ENCODE measurements around the gene SRRM3.

The SRRM3 gene

DNA sequence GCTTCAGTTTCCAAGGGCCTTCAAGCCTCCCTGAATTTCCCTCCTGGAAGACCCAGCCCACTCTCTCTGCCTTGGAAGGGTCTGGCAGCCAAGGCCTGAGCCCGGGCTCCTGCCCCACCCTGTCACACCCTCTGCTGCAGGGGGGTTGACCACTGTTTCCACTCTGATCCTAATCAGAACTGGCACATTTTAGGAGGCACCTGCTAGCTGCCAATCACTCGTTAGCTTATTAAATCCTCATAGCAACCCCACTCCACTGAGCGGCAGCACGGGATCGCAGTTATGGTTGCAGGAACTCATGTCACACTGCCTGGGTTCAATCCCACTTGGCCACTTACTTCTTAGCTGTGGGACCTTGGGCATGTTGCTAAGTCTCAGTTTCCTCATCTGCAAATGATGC is 113.7 kb downstream of the SRRM3 start:
- H2AFZ ChIP-seq (ENCODE audit: low read length): no peak overlapping the region
- H3K36me3 ChIP-seq (ENCODE audit: insufficient read depth, low read length): 0 out of 2 replicates have a peak, but pooled peaks cover 3% of the 10 kb centered on the region
- no peaks in the 10 kb centered on the region for H3K9me3 ChIP-seq (ENCODE audit: low read length)
- no peaks in the 10 kb centered on the region for H3K27me3 ChIP-seq (ENCODE audit: insufficient read depth, low read length)
- H4K20me1 ChIP-seq (ENCODE audit: insufficient read depth, low read length): no peaks in the 10 kb centered on the region
- H3K4me2 ChIP-seq (ENCODE audit: low read length): no peak overlapping the region
- TF ChIP-seq, protein P1, sequence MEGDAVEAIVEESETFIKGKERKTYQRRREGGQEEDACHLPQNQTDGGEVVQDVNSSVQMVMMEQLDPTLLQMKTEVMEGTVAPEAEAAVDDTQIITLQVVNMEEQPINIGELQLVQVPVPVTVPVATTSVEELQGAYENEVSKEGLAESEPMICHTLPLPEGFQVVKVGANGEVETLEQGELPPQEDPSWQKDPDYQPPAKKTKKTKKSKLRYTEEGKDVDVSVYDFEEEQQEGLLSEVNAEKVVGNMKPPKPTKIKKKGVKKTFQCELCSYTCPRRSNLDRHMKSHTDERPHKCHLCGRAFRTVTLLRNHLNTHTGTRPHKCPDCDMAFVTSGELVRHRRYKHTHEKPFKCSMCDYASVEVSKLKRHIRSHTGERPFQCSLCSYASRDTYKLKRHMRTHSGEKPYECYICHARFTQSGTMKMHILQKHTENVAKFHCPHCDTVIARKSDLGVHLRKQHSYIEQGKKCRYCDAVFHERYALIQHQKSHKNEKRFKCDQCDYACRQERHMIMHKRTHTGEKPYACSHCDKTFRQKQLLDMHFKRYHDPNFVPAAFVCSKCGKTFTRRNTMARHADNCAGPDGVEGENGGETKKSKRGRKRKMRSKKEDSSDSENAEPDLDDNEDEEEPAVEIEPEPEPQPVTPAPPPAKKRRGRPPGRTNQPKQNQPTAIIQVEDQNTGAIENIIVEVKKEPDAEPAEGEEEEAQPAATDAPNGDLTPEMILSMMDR (IDR thresholded peaks at IDR 0.05; ENCODE audit: low read length): peak; percentile 15; the same call in 1 of the 2 replicates
- no peak for TF ChIP-seq EZH2 (IDR thresholded peaks at IDR 0.05; ENCODE audit: borderline replicate concordance, low read length)
- H3K9me2 ChIP-seq (ENCODE audit: low read depth, low read length): no peaks in the 10 kb centered on the region
- 0 out of 2 replicates have a peak, but pooled peaks cover 11% of the 10 kb centered on the region for H3F3A ChIP-seq (ENCODE audit: insufficient read depth, low read length)
- no peak overlapping the region for H3K9ac ChIP-seq (ENCODE audit: low read length)
- H3K27ac ChIP-seq (ENCODE audit: low read depth, low read length, poor library complexity, severe bottlenecking): no peak overlapping the region
- no peak overlapping the region for H3K4me3 ChIP-seq (ENCODE audit: low read depth, low read length, poor library complexity, severe bottlenecking)
- peaks cover 27% of the 10 kb centered on the region for H3K4me1 ChIP-seq (ENCODE audit: insufficient read depth, low read length, severe bottlenecking)
- H3K79me2 ChIP-seq (ENCODE audit: insufficient read depth, low read length): no peaks in the 10 kb centered on the region

- Histone ChIP-seq H3F3A (ENCODE audit: insufficient read depth, low read length) (0 out of 2 replicates have a peak, but pooled peaks cover 11% of the 10 kb centered on the region), H3K4me1 (ENCODE audit: insufficient read depth, low read length, severe bottlenecking) (peaks cover 27% of the 10 kb centered on the region), H3K27me3 (ENCODE audit: insufficient read depth, low read length) (no peaks in the 10 kb centered on the region), H3K9ac (ENCODE audit: low read length) (peak overlapping the region; percentile 70), H3K9me2 (ENCODE audit: low read depth, low read length) (no peaks in the 10 kb centered on the region), H3K4me2 (ENCODE audit: low read length) (peak overlapping the region; percentile 83), H3K79me2 (ENCODE audit: insufficient read depth, low read length) (no peaks in the 10 kb centered on the region), H3K27ac (ENCODE audit: low read depth, low read length, poor library complexity, severe bottlenecking) (peak overlapping the region; percentile 57), H3K36me3 (ENCODE audit: insufficient read depth, low read length) (0 out of 2 replicates have a peak, but pooled peaks cover 3% of the 10 kb centered on the region), H4K20me1 (ENCODE audit: insufficient read depth, low read length) (no peaks in the 10 kb centered on the region), H3K9me3 (ENCODE audit: low read length) (no peaks in the 10 kb centered on the region), H3K4me3 (ENCODE audit: low read depth, low read length, poor library complexity, severe bottlenecking) (peak overlapping the region; percentile 65), H2AFZ (ENCODE audit: low read length) (peak overlapping the region; percentile 22; the same call in 1 of the 2 replicates)
- TF ChIP-seq, protein P1 (IDR thresholded peaks at IDR 0.05; ENCODE audit: low read length): no peak
- no peak for TF ChIP-seq EZH2 (IDR thresholded peaks at IDR 0.05; ENCODE audit: borderline replicate concordance, low read length)
Observed at GRCh38 chr7:76316984-76317781, 115.5 kb downstream of the SRRM3 start.

DNA sequence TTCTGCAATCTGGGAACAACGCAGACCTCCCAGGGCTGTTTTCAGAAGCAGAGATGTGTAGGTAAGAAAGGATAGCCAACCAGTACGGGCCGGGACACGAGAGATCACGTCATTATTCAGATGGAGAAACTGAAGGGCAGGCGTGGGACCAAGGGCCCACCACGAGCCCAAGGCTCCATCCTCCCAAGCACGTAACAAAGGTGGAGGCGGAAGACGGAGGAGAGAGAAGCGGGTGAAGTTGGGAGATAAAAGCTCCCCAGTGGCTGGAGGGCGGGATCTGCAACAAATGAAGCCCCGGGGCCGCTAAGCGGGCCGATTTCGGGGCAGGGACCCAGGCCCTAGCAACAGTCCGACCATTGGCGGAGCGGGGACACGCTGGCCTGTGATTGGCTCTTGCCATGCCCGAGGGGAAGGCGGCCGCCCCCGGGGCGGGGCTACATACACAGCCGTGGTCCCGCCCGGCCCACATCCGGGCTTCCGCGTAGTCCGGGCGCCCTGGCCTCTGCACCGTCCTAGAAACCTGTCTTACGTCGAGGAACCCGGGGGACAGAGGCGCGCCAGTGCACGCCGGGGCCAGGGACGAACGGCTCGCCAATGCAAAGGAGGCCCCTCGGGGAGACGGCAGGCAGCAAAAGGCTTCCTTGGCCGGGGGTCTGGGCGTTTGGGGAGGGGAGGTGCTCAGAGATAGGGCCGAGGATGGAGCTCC is 116.2 kb downstream of the SRRM3 start:
- Histone ChIP-seq H3K27ac (ENCODE audit: low read depth, low read length, poor library complexity, severe bottlenecking) (peak overlapping the region; percentile 82), H3K4me2 (ENCODE audit: low read length) (peak overlapping the region; percentile 83), H3K9me2 (ENCODE audit: low read depth, low read length) (no peaks in the 10 kb centered on the region), H3K27me3 (ENCODE audit: insufficient read depth, low read length) (no peaks in the 10 kb centered on the region), H2AFZ (ENCODE audit: low read length) (peak overlapping the region; percentile 22; the same call in 1 of the 2 replicates), H3K79me2 (ENCODE audit: insufficient read depth, low read length) (no peaks in the 10 kb centered on the region), H3F3A (ENCODE audit: insufficient read depth, low read length) (0 out of 2 replicates have a peak, but pooled peaks cover 11% of the 10 kb centered on the region), H3K36me3 (ENCODE audit: insufficient read depth, low read length) (peaks cover 10% of the 10 kb centered on the region; the same call in 1 of the 2 replicates), H3K4me3 (ENCODE audit: low read depth, low read length, poor library complexity, severe bottlenecking) (peak overlapping the region; percentile 65), H3K9ac (ENCODE audit: low read length) (peak overlapping the region; percentile 70), H3K4me1 (ENCODE audit: insufficient read depth, low read length, severe bottlenecking) (peaks cover 27% of the 10 kb centered on the region), H3K9me3 (ENCODE audit: low read length) (no peaks in the 10 kb centered on the region), H4K20me1 (ENCODE audit: insufficient read depth, low read length) (no peaks in the 10 kb centered on the region)
- TF ChIP-seq, protein P1 (IDR thresholded peaks at IDR 0.05; ENCODE audit: low read length): no peak
- TF ChIP-seq EZH2 (IDR thresholded peaks at IDR 0.05; ENCODE audit: borderline replicate concordance, low read length): no peak

Data from OCI-LY1 (cell line).